ENCODE results near the gene MAPK10.

MAPK10 gene

DNA sequence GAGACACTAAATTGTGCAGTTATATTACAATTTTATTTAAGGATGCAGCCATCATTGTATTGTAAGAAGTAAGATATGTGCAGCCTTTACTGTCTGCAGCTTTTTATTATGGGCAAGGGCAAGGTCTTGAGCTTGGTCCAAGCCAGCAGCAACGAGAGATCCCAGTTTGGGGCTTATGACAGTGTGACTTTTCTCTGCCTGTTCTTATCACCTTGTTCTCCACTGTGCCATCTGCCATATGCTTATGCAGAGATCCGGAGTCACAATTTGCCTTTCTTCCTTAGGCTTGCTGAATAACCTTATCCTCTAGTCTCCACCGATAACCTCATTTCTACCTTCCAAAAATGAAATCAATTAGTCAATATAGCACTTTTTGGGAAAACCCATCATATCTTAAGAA is 30.4 kb downstream of the MAPK10 start:
- TF ChIP-seq REST (IDR thresholded peaks at IDR 0.05; ENCODE audit: low read depth) (no peak), EP300 (IDR thresholded peaks at IDR 0.05; ENCODE audit: borderline replicate concordance) (no peak), FOXM1 (IDR thresholded peaks at IDR 0.05; ENCODE audit: borderline replicate concordance, low read depth) (no peak), TEAD4 (IDR thresholded peaks at IDR 0.05) (no peak), CEBPB (IDR thresholded peaks at IDR 0.05) (no peak)
- TF ChIP-seq, protein P1, sequence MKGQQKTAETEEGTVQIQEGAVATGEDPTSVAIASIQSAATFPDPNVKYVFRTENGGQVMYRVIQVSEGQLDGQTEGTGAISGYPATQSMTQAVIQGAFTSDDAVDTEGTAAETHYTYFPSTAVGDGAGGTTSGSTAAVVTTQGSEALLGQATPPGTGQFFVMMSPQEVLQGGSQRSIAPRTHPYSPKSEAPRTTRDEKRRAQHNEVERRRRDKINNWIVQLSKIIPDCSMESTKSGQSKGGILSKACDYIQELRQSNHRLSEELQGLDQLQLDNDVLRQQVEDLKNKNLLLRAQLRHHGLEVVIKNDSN (IDR thresholded peaks at IDR 0.05), result no peak

DNA sequence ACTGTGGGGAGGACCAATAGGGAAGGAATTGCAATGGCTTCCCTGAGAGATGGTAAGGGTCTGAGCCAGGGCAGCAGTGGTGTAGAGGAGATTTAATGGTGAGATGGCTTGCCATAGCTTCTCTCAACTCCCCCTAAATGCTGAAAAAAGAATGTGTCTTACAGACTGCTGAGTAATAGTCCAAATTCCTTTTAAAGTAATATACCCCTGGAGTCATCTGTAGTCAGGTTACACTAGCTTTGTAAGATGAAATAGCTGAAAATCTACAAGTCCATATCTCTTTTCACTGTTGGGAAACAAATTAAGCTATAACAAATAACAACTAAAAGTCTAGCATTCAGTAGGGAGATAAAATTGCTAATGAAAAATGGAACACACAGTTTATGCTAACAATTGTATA is 33.5 kb downstream of the MAPK10 start:
- no peak for TF ChIP-seq NFIC (IDR thresholded peaks at IDR 0.05)

DNA sequence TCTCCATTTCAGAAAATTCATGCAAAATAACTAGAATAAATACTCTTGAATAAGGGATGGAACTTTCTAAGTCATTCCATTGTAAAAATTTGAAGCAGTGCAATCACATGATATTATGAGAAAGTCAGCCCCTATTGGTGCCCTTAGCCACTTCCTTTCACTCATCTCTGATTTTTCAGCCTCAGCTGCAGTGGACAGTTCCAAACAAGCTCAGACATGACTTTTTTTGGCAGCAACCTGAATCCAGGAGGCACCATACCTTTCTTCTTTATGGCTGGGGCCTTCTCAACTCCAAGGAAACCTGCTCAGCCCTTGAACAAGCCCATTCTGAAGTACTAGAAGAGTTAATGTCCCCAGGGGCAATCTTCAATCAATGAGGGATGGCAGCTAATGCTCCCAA is 40.5 kb downstream of the MAPK10 start:
- TF ChIP-seq REST (IDR thresholded peaks at IDR 0.05; ENCODE audit: low read depth) (peak; percentile 50; the same call in 1 of the 2 replicates), EP300 (IDR thresholded peaks at IDR 0.05; ENCODE audit: borderline replicate concordance) (no peak)

GRCh38 chr4:86315579-86315978 is 44.3 kb downstream of the MAPK10 start:
- TF ChIP-seq CEBPB (IDR thresholded peaks at IDR 0.05) (no peak), RAD21 (IDR thresholded peaks at IDR 0.05; ENCODE audit: low read depth) (no peak), EGR1 (IDR thresholded peaks at IDR 0.05) (no peak), TAF1 (IDR thresholded peaks at IDR 0.05; ENCODE audit: low read depth) (no peak), REST (IDR thresholded peaks at IDR 0.05; ENCODE audit: low read depth) (no peak), NFIC (IDR thresholded peaks at IDR 0.05) (no peak), ZBTB7A (IDR thresholded peaks at IDR 0.05; ENCODE audit: low read depth) (no peak), TCF12 (IDR thresholded peaks at IDR 0.05; ENCODE audit: low read depth) (no peak), FOXM1 (IDR thresholded peaks at IDR 0.05; ENCODE audit: borderline replicate concordance, low read depth) (no peak), YY1 (IDR thresholded peaks at IDR 0.05; ENCODE audit: low read depth) (no peak), EP300 (IDR thresholded peaks at IDR 0.05; ENCODE audit: borderline replicate concordance) (no peak), TEAD4 (IDR thresholded peaks at IDR 0.05) (no peak), CREB1 (IDR thresholded peaks at IDR 0.05; ENCODE audit: low read depth) (no peak)
- TF ChIP-seq, protein P1 (IDR thresholded peaks at IDR 0.05), result no peak
- TF ChIP-seq, protein P2, sequence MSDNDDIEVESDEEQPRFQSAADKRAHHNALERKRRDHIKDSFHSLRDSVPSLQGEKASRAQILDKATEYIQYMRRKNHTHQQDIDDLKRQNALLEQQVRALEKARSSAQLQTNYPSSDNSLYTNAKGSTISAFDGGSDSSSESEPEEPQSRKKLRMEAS (IDR thresholded peaks at IDR 0.05), result no peak

- TF ChIP-seq, protein P2 (IDR thresholded peaks at IDR 0.05), result no peak
- no peak for TF ChIP-seq EP300 (IDR thresholded peaks at IDR 0.05; ENCODE audit: borderline replicate concordance)
- no peak for TF ChIP-seq ZBTB7A (IDR thresholded peaks at IDR 0.05; ENCODE audit: low read depth)
- no peak for TF ChIP-seq FOXM1 (IDR thresholded peaks at IDR 0.05; ENCODE audit: borderline replicate concordance, low read depth)
- TF ChIP-seq REST (IDR thresholded peaks at IDR 0.05; ENCODE audit: low read depth), result no peak
- TF ChIP-seq, protein P1 (IDR thresholded peaks at IDR 0.05), result no peak
- TF ChIP-seq TAF1 (IDR thresholded peaks at IDR 0.05; ENCODE audit: low read depth), result no peak
- TF ChIP-seq TEAD4 (IDR thresholded peaks at IDR 0.05), result no peak
- TF ChIP-seq NFIC (IDR thresholded peaks at IDR 0.05), result no peak
- TF ChIP-seq TCF12 (IDR thresholded peaks at IDR 0.05; ENCODE audit: low read depth), result no peak
- no peak for TF ChIP-seq YY1 (IDR thresholded peaks at IDR 0.05; ENCODE audit: low read depth)
- no peak for TF ChIP-seq CREB1 (IDR thresholded peaks at IDR 0.05; ENCODE audit: low read depth)
- no peak for TF ChIP-seq EGR1 (IDR thresholded peaks at IDR 0.05)
- no peak for TF ChIP-seq CEBPB (IDR thresholded peaks at IDR 0.05)
- no peak for TF ChIP-seq RAD21 (IDR thresholded peaks at IDR 0.05; ENCODE audit: low read depth)
Observed at GRCh38 chr4:86313656-86314055, 46.2 kb downstream of the MAPK10 start.

All from Ishikawa (cell line).